Globus pallidus (tissue), 1 donor: ENCODE data around the gene NPLOC4.

Source experiments
- DNase-seq: peaks from one replicate; pipeline ENCODE4 v3.0.0-alpha.2; 2015; ENCODE audit warnings: low spot score

The NPLOC4 gene

DNA sequence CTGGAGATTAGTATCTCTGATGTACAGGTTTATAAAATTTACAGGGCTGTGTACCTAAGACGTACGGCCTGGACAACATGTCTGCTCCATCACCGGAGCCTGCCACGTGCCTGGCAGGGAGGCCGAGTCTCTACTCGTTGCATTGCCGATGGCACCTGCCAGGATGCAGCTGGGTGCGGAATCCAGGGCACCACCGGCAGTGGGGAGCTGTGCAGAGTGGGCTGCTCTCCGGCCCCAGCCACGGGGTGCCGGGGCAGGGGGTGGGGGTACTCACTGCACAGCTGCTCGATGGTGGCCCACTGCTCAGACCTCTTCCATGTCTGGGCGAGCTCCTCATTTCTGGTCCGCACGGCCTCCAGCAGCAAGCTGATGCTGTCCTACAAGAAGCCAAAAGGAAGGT lies 71.7 kb downstream of the NPLOC4 start:
- no peak for DNase-seq

DNA sequence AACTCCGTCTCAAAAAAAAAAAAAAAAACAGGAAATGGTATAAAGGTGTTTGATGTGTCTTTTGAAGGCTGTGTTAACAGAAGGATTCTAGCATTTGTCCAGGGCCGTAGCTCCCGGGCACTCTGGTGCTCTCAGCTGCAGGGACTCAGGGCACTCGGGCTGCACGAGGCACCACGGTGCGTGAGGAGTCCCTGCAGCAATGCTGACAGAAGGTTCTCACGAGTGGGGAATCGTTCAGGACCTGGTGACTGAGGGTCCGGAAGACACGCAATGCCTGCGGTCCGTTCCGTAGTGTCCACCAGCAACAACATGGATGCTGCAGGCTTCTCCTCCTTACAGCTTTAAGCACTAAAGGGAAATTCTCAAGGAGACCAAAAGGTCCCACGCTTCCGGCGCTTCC lies 72.1 kb downstream of the NPLOC4 start:
- DNase-seq, result no peak

- no peak for DNase-seq
Observed at GRCh38 chr17:81563861-81564586, 72.9 kb downstream of the NPLOC4 start.

GRCh38 chr17:81561494-81561885 lies 75.4 kb downstream of the NPLOC4 start:
- no peak for DNase-seq

- DNase-seq, result no peak
Observed at GRCh38 chr17:81558941-81559806, 77.7 kb downstream of the NPLOC4 start.

DNA sequence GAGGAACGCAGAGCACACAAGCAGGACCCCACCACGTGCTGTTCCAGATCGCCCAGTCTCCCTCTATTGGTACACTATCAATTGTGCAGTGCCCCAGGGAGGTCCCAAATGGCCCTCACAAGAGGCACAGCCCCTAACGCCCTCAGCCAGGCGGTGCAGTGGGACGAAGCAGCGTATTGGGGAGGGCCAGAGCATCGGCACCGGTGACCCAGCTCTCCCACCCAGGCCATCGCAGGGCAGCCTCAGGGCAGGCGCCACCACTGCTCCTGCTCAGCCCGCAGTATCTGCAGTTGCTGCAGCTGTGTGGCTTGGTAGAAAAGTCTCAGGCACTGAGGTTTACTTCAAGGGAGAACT lies 78.8 kb downstream of the NPLOC4 start:
- no peak for DNase-seq

DNA sequence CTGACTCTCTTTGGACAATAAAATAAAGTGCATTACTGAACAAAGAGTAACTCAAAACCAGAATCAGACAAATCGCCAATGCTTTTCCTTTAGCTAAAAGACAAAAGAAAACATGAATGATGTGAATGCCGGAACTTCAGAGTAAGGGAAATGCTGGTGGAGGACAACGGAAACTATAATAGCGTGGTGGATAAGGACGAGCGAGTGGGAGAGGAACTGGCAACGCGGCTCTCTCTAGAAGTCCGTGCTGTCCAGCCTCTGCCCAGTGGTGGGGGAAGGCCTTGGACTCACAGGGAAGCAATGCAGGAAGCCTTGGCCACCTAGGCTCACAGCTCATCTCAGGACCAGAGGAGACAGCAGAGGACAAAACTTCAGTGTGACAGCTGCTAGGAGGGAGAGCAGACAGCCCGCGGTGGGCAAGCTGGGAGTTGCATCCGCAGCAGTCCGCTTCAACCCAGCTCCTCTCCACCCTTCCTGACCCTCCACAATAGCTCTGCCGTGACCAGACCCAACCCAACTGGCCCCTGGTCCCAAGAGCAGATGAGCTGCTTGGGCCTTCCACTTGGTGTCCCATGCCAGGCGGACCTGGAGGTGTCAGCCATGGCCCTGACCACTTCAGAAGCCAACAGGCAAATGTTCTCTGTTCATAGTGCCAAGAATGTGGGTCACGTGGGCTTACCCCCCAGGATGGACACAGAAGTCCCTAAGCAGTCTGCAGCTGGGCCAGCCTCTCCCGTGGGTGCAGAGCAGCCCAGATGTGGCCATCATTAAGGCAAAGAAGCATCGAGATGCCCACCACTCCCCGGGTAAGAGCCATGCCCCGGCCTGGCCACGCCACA lies 79.4 kb downstream of the NPLOC4 start:
- DNase-seq, result no peak

DNA sequence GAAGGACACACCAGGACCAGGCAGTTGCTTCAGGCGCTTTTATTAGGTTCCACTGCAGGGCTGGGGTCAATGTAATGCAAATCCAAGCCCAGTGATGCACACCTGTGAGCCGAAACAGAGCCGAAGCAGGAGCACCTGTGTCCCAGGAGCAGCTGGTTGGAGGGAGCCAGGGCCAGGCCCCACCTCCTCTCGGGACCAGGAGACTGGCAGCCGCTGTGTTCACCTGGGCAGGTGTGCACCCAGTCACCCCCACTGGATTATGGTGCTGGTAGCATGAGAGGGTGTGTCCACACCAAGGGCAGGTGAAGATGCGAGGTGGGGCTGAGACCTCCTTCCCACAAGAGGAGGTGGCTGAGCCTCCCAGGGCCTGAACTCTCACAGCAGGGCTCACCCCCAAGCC lies 80.0 kb downstream of the NPLOC4 start:
- DNase-seq, result no peak

DNA sequence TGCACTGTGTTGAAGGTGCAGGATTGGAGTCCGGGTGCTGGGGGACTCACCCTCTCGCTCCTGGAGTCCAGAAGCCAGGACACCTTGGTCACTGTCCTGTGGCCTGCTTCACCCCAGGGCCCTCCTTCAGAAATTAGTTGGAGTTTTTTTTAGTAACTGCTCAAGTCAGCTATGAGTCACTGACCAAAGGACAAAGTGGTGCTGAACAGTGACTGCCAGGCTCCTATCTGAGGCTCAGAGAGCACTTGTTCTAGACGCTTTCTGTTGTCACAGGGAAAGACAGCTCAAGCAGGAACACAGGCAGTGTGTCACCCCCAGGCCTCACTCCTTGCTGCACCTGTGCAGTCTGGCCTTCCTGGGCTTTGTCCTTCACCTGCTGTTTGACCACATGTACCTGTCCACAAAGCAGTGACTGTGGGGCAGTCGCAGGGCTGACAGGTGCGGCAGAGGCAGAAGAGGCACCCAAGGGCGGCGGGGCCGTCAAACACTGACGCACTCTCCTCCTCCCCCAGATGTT lies 80.7 kb downstream of the NPLOC4 start:
- no peak for DNase-seq

- no peak for DNase-seq
Observed at GRCh38 chr17:81553616-81554181, 83.2 kb downstream of the NPLOC4 start.

- peak; percentile 51 for DNase-seq
Observed at GRCh38 chr17:81553018-81553615, 83.8 kb downstream of the NPLOC4 start.

DNA sequence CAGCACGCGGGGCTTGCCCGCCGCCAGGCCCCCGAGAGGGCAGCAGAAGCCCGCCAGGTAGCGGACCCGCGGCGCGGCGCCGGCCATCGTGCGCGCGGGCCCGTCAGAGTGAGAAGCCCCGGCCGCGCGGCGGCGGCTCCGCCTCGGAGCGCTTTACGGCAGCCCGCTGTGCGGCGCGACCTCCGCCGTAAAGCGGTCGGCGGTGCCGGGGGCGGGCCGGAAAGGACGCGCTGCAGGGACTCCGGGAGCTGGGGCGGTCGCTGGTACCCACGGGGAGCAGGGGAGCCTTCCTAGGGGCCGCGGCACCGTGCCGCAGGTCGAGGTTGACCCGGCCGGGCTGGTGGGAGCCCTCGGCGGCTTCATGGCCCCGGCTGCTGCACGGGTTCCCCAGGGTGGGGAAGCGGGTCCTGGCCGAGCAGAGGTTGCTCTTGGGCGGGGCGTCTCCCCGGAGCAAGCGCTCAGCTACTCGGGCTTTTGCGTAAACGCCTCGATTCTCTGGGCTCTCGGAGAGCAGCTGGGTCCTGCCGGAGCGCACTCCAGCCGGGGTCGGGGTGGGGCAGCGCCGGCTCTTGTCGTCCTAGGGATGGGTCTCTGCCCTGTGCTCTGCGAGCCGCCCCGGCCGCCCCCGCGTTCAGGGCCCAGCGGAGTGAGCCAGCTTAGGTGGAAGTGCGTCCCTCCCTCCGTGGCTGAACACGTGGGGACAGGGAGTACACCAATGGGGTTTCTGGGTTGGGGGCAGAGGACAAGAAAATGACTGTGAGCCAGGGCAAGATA lies 84.5 kb downstream of the NPLOC4 start, which contains the start of gene FAAP100:
TSS of gene FAAP100 (minus strand) at position 110 of the 774 bp plus-strand sequence. CDS start at position 87, 23 bp downstream.
- peak; percentile 68 for DNase-seq

- no peak for DNase-seq
Observed at GRCh38 chr17:81551458-81552243, 85.3 kb downstream of the NPLOC4 start.

GRCh38 chr17:81550830-81551457 lies 86.0 kb downstream of the NPLOC4 start:
- no peak for DNase-seq

- DNase-seq, result no peak
Observed at GRCh38 chr17:81550285-81550684, 86.6 kb downstream of the NPLOC4 start.

DNA sequence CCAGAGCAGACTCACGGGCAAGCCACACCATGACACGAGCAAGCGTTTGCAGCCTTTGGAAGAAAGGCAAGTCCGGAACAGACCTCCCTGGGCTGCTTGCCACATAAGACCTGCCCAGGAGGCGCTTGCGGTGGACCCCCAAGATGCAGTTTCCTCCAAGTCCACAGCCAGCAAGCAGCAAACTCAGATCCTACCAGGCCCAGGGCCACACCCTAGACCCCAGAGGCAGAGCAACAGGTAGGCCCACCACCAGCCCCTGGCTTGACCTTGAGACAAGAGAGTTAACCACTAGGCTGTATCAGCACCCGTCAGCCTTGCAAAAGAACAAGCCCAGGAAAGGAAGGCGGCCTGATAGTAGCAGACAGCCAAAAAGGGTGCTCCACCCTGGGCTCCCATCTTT lies 87.1 kb downstream of the NPLOC4 start:
- no peak for DNase-seq

DNA sequence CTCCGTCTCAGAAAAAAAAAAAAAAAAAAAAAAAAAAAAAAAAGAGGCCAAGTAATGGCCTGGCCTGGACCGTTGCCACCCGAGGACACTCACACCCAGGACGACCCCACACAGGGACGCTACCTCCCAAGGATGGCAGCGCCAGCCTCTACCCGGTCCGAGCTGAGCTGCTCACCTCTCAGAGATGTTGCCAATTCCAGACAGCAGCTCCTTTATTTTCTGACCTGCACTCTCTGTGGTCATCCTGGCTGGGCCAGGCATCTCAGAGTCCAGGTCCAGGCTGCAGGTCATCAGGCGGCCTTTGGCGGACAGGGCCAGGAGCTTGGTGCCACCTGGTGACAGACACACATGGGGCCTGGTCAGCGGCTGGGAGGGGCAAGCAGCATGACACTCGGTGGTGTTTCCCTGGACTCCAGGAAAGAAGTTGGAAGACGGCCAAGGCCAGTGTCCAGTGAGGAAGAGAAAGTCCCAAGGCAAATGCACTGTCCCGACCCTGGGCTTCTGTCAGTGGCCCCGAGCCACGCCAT lies 87.8 kb downstream of the NPLOC4 start:
- no peak for DNase-seq

DNA sequence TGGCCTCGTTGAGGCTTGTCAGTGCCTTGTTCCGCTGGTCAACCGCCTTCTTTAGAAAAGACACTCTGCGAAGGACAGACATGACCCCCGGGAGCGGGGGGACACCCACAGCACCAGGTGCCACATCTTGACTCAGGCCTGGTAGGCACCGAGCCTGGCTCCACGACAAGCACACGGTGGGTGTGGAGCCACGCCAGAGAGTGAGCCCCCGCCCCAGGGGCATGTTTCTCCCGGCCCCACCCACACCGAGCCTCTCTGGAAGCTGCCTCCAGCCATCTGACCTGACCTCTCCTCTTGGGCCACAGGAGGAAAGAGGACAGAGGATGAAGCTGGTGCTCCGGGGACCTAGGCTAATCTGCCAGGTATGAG lies 89.3 kb downstream of the NPLOC4 start:
- DNase-seq, result no peak
